Osteoblast (primary cell): Measurements from ENCODE around the gene SEM1. TPM values are rescaled to one million over a fixed set of nuclear protein-coding genes. Genes with fewer than 3 reads are reported as not detected.

Source experiments
- DNase-seq: peaks from one replicate; pipeline ENCODE4 v3.0.0; 2011; ENCODE audit warnings: low spot score, mixed read lengths; ENCODE audit not compliant: insufficient read length; ENCODE audit errors: missing footprints
- H2AFZ ChIP-seq: 2 replicates; pipeline ENCODE4 v1.6.0; 2011; ENCODE audit warnings: mild to moderate bottlenecking, low read length
- H3K27ac ChIP-seq: 2 replicates; pipeline ENCODE4 v1.5.1; 2011; ENCODE audit warnings: mild to moderate bottlenecking, low read depth, low read length, moderate library complexity
- H3K27me3 ChIP-seq: 2 replicates; pipeline ENCODE4 v1.6.0; 2012; ENCODE audit warnings: mild to moderate bottlenecking, control low read depth, inconsistent platforms, low read length, moderate library complexity; ENCODE audit not compliant: insufficient read depth
- H3K36me3 ChIP-seq: 2 replicates; pipeline ENCODE4 v1.5.1; 2011; ENCODE audit warnings: mild to moderate bottlenecking, low read length, control low read depth, moderate library complexity; ENCODE audit not compliant: insufficient read depth
- H3K4me1 ChIP-seq: 2 replicates; pipeline ENCODE4 v1.5.1; 2011; ENCODE audit warnings: mild to moderate bottlenecking, low read length, control low read depth, moderate library complexity; ENCODE audit not compliant: insufficient read depth
- H3K4me2 ChIP-seq: 2 replicates; pipeline ENCODE4 v1.6.0; 2011; ENCODE audit warnings: mild to moderate bottlenecking, low read length; ENCODE audit not compliant: insufficient read depth
- H3K4me3 ChIP-seq: fragments of 200-600 bp; sonication (generic); 3 replicates; pipeline ENCODE4 v1.5.1; 2012; ENCODE audit warnings: mild to moderate bottlenecking, low read length, inconsistent platforms; ENCODE audit not compliant: insufficient read depth
- H3K79me2 ChIP-seq: 2 replicates; pipeline ENCODE4 v1.6.0; 2012; ENCODE audit warnings: mild to moderate bottlenecking, low read length, control low read depth, inconsistent platforms; ENCODE audit not compliant: insufficient read depth
- H3K9me3 ChIP-seq: 2 replicates; pipeline ENCODE4 v1.5.1; 2011; ENCODE audit warnings: low read depth, low read length, control low read depth
- H4K20me1 ChIP-seq: 2 replicates; pipeline ENCODE4 v1.6.0; 2012; ENCODE audit warnings: mild to moderate bottlenecking, low read length, control low read depth; ENCODE audit not compliant: insufficient read depth
- CTCF ChIP-seq: IDR thresholded peaks from 2 replicates; pipeline ENCODE4 v1.5.1; 2011; ENCODE audit warnings: mild to moderate bottlenecking, low read depth, low read length, moderate library complexity; ENCODE audit errors: extremely low read depth
- total RNA-seq: library from RNA; depleted of rRNA; stranded (reverse); fragments of >200 nt; gene quantifications from 2 replicates; pipeline ENCODE4 v1.2.3, GENCODE V29; 2012

SEM1 gene
- total RNA-seq, 1 donor: 16.3 TPM

- H2AFZ ChIP-seq: no peak overlapping the region
- no peak for DNase-seq
- no peaks in the 10 kb centered on the region for H3K27me3 ChIP-seq
- H4K20me1 ChIP-seq: no peaks in the 10 kb centered on the region
- no peak overlapping the region for H3K27ac ChIP-seq
- no peaks in the 10 kb centered on the region for H3K79me2 ChIP-seq
- H3K36me3 ChIP-seq: no peaks in the 10 kb centered on the region
- H3K4me2 ChIP-seq: no peak overlapping the region
- H3K4me3 ChIP-seq: no peak overlapping the region
- TF ChIP-seq CTCF: no peak
- no peaks in the 10 kb centered on the region for H3K4me1 ChIP-seq
- no peaks in the 10 kb centered on the region for H3K9me3 ChIP-seq
These were observed 51.6 kb downstream of the SEM1 start for GRCh38 chr7:96658022-96658412.

- Histone ChIP-seq H3K27me3 (no peaks in the 10 kb centered on the region), H3K27ac (no peak overlapping the region), H3K9me3 (no peaks in the 10 kb centered on the region), H3K36me3 (no peaks in the 10 kb centered on the region), H2AFZ (no peak overlapping the region), H3K4me1 (no peaks in the 10 kb centered on the region), H4K20me1 (no peaks in the 10 kb centered on the region), H3K79me2 (no peaks in the 10 kb centered on the region), H3K4me2 (no peak overlapping the region), H3K4me3 (no peak overlapping the region)
- DNase-seq: no peak
- no peak for TF ChIP-seq CTCF
These were observed 52.2 kb downstream of the SEM1 start for GRCh38 chr7:96657347-96658021.

GRCh38 chr7:96655956-96656355 lies 53.7 kb downstream of the SEM1 start:
- TF ChIP-seq CTCF: no peak
- no peak overlapping the region for H3K27ac ChIP-seq
- H4K20me1 ChIP-seq: no peaks in the 10 kb centered on the region
- H3K4me1 ChIP-seq: no peaks in the 10 kb centered on the region
- no peaks in the 10 kb centered on the region for H3K9me3 ChIP-seq
- H2AFZ ChIP-seq: no peak overlapping the region
- no peak overlapping the region for H3K4me2 ChIP-seq
- no peaks in the 10 kb centered on the region for H3K79me2 ChIP-seq
- H3K36me3 ChIP-seq: no peaks in the 10 kb centered on the region
- no peak overlapping the region for H3K4me3 ChIP-seq
- no peaks in the 10 kb centered on the region for H3K27me3 ChIP-seq
- no peak for DNase-seq

- no peak overlapping the region for H3K4me2 ChIP-seq
These were observed 54.9 kb downstream of the SEM1 start for GRCh38 chr7:96654630-96655188.

More at GRCh38 chr7:96654630-96655188, 54.9 kb downstream of the SEM1 start:
- Histone ChIP-seq H3K9me3 (no peaks in the 10 kb centered on the region), H2AFZ (no peak overlapping the region), H3K27ac (no peak overlapping the region), H3K36me3 (no peaks in the 10 kb centered on the region), H3K4me3 (no peak overlapping the region), H3K4me1 (no peaks in the 10 kb centered on the region), H3K79me2 (no peaks in the 10 kb centered on the region), H4K20me1 (no peaks in the 10 kb centered on the region), H3K27me3 (no peaks in the 10 kb centered on the region)
- TF ChIP-seq CTCF: no peak
- DNase-seq: no peak
